CD1c-positive myeloid dendritic cell (primary cell): ENCODE data around the gene TGFB3.
A peak's percentile ranks its signal among the peaks of the same experiment; 100 is the strongest.

Experiments used
- DNase-seq: peaks from one replicate; pipeline ENCODE4 v3.0.0-alpha.2; 2016; ENCODE audit errors: extremely low spot score

The TGFB3 gene

DNA sequence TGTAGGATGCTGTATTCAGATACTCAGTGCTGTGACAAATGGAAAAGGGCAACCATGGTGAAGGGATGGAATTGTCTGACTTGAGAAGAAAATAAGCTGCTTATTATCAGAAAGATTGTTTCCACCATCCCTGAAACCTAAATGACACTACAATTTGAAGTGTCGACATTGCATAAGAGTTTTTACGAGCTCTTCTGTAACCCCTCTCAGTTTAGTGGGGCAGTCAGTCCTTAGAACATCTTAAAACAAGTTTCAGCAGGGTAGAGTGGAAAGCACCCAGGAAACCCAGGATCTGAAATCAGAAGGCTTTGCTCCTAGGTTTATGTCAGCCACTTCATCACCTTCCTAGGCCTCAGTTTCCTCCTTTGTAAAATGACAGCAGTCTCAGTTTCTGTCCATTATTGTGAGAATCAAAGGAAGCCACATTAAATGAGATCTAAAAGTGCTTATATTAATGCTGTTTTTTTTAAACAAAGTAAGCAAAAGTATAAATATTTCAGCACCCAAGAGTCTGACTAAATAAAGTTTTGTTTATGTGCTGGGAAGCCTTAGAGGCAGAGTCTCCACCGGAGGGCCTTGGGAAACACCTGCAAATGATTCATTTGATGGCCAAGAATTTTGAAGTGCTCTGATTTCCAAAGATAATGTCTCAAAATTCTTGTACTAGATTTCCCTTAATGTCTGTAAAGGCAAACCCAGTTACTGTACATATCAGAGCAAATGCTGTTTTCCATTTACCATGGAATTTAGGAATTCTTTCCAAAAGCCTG, 5.6 kb upstream of the TGFB3 start:
- no peak for DNase-seq

DNA sequence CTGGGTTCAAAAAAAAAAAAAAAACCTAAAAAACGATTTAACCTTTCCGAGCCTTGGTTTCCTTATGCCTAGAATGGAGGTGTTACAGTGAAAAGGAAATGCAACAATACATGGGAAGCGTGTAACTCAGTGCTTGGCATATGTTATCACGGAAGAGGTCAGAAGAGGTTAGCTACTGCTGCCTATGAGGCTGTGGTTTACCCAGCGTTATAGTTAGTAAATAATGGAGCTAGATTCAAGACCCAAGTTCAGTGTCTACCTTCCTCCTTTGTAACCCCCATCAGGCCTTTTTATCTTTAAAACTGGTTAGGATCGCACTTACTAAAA, 4.6 kb upstream of the TGFB3 start:
- no peak for DNase-seq

DNA sequence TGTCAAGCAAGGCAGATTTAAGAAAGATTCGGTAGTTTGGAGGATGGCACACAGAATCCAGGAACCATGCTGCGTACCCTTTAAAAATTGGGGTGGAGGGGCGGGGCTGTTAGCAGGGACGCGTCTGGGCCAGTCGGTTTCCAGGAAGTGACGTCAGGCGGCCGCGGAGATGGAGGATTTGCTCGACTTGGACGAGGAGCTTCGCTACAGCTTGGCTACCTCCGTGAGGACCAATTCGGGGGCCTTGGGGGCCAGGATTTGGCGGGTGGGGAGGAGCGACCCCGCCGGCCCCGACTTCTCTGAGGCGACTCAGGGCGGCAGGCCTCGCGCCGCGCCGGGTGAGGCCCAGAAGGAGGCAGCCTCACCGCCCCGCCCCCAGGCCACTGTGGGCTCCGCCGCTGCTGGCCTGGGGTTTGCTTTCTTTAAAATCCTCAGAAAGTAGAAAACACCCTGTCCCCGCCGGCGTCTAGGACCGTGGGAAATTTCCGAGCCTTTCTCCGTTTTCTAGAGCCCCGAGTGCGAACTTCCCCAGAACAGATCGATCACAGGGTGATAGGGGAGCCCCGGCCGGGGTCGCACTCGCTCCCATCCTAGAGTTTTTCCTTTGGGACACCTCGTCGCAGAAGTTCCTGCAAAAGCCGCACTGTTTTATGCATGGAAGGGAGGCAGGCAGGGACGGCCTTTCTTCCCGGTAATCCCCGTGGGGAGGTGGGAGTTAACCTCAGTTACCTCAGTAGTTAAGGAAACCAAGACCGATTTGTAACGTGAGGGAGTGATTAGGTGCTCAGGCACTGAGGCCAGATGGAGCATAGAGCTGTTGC, 4.0 kb upstream of the TGFB3 start, which contains the start of gene IFT43:
IFT43 (plus strand) TSS at position 146 of the 821 bp plus-strand sequence; CDS start at position 170, 24 bp downstream.
- DNase-seq: peak; percentile 92

DNA sequence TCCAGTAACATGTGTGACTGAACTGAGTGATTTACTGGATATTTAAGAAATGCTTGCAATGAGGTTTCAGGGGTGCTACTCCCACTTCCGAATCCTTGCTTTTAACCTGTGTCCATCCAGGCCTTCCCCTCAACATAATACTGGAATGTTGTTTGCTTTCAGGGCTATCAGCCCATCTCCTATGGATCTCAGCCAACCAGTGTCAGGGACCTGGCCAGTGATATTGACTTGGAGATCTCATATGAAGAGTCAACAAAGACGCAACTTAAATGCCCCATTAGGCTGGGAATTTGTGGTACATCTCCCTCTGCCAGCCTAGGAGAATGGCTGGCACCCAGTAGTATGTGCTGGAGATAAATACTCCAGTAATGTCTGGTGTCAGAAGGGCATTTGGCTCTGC, 2.9 kb upstream of the TGFB3 start:
- no peak for DNase-seq

DNA sequence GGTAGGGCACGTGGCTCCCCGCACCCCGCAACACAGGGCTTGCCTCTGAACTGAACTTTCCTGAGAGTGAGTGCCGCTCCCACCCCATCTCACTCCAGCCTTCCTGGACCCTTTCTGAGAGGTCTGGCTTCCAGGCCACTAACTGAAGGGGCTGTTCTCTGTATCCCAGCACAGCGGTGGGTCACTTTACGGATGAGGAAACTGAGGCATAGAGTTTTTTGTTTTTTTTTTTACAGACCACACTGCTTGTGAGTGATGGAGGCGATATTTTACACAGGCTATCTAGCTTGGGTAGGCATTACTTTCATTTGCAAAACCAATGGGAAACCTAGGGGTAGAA, 1.2 kb upstream of the TGFB3 start:
- no peak for DNase-seq

DNA sequence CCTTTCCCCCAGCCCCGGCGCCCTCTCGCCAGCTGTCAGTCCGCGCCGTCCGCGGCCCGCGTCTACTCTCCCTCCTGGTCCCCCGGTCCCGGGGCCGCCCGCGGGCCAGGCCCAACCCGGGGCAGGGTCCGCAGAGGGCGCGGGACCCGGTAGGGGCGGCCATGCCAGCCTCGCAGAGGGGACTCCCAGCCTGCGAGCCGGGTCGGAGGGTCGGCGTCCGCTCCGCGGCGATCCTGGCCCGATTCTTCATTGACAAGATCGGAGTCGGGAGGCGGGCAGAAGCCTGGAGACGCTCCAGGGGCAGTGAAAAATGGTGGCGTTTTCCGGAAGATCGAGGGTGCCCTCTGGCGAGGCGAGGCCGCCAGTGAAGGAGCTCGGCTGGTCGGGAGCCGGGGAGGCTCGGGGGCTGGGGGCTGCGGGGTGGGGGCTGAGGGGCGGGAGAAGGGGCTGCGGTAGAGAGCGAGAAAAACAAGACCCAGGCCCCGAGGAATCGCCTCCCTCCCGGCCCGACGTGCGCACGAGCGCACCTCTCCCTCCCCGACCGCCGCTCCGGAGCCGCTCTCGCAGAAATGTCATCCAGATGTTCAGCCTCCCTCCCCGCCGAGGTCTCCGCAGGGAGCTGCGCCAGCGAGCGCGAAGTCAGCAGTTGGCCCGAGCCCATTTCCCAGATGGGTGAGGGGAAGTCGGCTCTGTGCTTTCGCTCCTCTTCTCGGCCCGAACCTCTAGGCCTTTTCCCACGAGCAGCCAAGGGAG, 647 bp upstream of the TGFB3 start:
- DNase-seq: peak; percentile 85

DNA sequence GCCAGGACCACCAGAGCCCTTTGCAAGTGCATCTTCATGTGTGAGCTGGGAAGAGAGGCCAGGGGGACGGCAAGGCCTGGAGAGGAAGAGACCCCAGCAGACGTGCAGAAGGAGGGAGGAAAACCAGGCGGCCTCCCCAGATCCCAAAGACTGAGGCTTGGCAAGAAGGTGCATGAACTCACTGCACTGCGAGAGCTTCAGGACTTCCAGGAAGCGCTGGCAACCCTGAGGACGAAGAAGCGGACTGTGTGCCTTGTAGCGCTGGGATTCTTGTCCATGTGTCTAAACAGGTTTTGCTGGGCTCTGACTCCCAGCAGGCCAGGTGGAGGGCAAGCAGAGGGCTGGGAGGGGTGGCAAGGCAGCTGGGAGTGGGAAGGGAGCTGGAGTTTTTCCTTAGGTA, 939 bp downstream of the TGFB3 start:
- DNase-seq: no peak

DNA sequence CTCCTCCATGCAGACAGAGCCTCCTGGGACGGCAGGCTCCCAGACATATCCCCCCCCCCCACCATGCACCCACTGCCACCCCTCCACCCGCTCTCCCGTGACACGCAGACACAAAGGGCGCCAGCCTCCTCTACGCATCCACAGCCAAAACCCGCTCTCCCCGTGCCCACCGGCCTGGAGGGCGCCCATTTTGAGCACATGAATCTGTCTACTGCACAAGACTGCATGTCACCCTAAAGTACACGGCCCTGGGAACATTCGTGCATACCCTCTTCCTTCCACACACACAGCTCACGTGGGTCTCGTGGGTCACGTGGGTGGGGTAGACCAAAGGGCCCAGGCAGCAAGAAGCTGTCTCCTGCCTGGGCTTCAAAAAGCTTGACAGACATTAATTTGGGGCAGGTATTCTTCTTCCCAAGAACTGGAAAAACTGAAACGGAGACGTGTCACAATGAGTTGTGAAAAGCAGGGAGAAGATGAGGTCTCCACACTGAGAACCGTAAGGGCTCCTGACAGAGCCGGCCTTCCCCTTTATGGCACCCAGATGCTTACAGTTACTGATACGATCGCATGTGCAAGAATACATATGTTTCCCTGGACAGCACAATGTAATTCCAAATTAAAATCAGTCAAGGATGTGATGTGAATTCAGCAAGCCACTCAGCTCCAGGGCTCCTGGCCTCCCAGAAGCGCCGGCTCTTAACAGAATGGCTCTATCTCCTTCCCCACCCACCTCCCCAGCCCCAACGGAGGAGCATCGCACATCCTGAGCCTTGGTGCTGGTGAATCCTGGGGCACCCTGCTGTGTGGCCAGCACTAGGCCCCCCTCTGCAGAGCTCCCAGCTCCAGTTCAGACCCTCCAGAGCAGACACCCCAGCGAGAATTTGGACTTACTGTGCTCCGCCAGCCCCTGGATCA, 1.9 kb downstream of the TGFB3 start:
- DNase-seq: no peak

DNA sequence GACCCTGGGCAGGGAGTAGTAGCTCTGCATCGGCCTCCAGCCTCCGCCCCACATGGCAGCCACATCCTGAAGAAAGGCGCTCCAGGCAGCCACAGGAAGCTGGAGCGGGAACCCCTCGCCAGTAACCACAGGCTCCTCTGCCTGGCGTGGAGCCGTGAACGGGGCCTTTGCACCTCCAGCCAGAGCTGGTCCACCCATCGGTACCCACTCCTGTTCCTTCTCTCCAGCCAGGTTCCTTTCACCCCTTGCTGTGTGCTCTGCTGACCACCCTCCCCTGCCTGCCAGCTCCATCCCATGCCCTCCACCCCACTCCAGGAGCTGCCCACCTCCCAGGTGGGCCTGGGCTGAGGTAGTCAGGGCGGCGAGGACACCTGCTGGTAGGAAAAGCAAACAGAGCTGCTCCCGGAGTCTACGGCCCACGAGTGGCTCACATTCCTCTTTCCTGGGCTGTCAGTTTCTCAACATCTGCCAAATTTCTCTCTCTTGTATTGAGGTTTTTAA, 2.7 kb downstream of the TGFB3 start:
- DNase-seq: no peak

DNA sequence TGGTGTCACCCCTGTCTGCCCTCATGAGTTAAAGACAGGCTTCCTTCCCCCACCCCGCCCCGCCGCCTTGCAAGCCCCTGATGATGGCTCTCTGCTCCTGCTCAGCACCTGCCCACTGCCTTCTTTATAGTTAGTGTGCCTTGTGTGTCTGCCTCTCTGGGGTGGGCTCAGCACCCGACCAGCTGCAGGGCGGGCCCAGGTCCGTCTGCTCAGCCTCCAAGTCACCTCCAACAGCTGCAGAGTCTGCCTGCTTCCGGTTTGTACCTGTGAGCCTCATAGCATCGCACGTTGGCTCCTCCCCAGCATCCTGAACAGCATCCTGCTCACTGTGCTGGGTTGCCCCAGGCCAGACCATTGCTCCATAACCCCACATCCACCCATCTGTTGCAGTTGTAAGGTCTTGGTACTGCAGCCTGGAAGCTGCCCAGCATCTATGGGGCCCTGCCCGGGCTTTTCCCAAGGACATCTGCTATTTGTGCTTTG, 3.5 kb downstream of the TGFB3 start:
- DNase-seq: no peak

DNA sequence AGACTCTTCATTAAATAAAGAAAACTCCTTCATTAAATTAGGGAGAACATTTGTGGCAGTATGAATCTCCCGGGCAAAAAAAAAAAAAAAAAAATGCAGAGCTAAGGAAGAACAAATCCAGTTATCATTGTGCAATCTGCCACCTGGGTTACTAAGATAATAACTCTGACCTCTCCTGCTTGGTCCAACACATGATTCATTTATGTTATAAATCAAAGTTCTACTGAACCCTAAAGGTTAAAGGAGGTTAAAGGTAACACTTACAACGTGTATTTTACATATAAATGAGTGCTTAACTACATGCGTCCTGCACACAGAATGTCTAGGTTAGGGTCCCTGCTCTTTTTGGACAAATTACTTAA, 4.2 kb downstream of the TGFB3 start:
- DNase-seq: no peak

DNA sequence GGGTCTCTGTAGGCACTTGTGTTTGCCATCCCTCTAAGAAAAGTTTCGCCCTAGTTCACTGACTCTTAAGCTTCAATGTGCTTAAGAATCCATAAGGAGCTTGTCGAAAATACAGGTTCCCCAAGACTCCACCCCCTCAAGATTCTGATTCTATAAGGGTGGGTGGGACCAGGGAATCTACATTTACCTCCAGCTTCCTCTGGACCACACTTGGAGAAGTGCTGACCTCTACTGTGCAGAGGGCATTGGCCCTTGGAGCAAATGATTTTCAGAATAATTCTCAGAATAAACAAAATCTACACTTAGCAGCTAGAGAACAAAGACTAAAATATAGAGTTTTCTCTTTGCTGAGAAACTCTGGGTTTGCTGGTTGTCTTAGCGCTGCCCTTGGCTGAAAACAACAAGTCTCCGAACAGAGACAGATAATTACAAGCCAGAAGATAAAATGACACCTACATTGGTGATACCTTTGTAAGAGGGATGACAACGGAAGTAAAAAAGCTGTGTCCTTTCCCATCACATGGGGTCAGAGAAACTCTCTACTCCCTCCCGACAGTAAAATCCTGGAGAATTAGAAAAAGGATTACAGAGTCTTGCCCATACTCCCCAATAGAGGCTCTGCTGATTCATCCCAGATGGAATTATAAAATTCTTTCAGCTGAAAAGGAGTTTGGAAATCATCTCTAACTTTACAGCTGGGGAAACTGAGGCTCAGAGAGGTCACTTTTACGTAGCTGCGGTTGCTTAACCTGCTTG, 4.8 kb downstream of the TGFB3 start:
- no peak for DNase-seq

DNA sequence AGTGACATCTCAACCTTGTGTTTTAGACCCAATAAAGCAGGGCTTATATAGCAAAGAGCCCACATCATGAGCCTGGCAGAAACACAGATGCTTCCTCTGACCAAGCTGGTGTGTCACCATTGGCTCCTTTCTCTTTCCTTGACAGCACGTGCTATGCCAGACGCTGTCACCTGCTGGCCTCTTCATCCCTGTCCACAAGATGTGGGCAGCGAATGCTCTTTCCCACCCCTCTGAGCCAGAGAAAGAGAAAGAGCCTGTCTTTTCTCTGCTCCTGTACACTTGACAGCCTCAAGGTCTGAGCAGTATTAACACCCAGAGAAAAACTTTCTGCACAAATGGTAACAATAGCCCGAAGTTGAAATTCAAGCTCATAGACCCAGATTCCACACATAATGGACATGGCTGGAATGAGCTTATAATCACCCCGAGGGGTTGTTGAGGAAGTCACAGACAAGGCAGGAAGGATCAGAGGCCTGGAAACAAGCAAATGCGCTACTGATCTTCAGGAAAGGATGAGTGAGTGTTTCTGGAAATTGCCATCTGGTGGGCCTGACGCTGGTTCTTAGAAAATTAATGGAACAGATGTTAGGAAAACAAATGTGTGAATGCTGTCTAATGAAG, 8.9 kb downstream of the TGFB3 start:
- no peak for DNase-seq

DNA sequence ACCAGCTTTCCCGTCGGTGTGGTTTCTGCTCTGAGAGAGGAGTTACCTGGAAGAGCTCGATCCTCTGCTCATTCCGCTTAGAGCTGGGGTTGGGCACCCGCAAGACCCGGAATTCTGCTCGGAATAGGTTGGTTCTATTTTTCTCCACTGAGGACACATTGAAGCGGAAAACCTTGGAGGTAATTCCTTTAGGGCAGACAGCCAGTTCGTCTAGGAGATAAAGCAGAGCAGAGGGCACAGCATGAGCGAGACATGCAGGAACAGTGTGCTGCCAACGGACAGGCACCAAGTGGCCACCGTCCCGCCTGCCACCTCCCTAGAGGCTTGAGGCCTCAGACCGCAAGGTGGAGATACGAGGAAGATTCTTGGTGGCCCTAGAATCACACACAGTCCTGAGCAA, 10.3 kb downstream of the TGFB3 start:
- no peak for DNase-seq

DNA sequence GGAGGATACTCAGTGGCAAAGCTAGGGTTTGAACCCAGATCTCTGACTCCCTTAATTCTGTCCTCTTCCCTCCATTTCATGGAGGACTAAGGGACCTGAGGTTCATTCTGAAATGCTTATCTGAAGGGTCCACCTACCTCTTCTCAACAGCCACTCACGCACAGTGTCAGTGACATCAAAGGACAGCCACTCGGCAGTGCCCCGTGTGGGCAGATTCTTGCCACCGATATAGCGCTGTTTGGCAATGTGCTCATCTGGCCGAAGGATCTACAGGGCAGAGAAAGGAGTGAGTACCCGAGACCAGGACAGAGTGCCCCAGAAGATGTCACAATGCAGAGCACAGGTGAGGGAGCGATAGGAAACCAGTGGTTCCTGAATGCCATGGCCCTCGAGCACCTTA, 10.8 kb downstream of the TGFB3 start:
- no peak for DNase-seq

DNA sequence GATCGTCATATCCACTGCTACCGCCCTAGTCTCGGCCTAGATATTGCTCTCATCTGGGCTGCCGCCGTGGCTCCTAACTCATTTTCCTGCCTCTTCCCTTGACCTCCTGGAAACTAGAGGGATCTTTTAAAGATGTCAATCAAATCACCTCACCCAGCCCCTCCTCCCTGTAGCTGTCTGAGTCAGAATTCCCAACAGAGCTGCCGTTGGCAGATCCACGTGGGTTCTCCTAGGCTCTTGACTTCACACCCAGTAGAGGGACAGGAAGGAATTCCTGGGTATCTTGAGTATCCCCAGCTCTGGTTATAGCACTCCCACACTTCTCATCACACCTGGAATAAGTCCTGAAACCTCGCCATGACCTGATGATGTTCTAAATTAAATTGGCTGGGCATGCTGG, 11.9 kb downstream of the TGFB3 start:
- DNase-seq: no peak

DNA sequence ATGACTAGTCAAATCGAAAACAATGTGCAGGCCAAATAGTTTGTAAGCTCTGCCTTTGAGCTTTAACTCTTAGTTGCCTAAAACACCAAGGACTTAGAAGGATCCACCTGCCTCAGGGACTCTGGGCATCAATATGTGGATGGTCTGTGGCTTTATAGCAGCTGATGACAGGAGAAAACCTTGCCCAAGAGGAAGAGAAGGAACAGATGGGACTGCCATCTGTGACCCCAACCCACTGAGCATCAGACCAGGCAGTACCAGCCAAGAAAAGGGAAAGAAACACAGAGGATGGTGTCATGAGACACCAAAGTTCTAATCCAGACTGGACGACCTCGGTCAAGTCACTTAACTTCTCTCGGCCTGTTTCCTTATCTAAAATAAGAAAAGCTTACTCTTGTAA, 12.7 kb downstream of the TGFB3 start:
- DNase-seq: no peak

DNA sequence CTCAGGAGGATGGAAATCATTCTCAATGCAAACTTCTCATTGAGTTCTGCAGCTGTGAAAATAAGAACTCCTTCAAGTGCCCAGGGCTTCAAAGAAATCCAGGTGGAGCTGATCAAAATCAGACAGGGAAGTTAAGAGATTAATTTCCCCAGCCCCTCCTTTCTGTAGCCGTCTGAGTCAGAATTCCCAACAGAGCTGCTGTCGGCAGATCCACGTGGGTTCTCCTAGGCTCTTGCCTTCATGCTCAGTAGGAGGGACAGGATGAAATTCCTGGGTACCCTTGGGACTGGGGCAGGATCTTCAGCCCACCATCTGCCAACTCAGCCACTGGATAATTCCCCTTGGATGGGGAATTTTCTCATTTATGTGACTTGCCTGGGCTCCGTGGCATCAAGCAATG, 13.3 kb downstream of the TGFB3 start:
- DNase-seq: no peak

DNA sequence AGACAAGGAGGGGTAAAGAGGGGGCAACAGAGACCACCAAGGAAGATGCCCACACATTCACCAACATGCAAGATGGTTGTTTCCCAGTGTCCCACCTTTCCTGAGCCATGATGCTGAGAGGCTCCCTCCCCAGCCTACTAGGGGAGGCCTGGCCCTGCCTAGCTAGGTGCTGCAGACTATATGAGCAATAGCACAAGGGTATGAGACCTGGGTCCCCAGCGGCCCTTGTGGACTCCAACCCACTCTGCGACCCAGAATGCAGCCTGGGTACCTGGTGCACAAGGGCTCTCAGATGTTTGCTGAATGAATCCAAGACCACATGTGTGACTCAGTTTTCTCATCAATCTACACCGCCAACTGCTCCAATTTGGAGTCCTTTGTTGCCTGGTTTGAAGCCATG, 13.9 kb downstream of the TGFB3 start:
- DNase-seq: no peak

DNA sequence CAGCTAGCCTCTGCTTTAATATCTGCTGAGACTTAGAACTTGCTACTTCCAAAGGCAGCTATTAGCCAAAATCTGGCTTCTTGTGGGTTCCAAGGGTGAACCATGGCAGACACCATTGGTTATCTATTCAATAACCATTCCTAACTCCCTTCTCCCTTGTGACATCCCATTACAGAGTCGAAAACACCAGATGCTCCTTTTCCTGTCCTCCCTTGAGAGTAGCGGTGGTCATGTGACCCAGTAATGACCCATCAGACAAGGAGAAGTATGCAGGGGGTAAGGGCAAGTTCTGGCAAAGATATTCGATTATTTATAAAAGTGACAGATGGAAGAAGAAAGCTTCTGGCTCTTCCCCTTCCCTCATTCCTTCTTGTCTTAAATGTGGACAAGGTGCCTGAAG, 20.1 kb downstream of the TGFB3 start:
- no peak for DNase-seq
